ENCODE data around the gene UGT2B15.
"Not testable (repeated sequence)": the region's sequence is repeated elsewhere in the genome, so short reads cannot be mapped to it uniquely, and the experiment has no call there.

UGT2B15 gene

DNA sequence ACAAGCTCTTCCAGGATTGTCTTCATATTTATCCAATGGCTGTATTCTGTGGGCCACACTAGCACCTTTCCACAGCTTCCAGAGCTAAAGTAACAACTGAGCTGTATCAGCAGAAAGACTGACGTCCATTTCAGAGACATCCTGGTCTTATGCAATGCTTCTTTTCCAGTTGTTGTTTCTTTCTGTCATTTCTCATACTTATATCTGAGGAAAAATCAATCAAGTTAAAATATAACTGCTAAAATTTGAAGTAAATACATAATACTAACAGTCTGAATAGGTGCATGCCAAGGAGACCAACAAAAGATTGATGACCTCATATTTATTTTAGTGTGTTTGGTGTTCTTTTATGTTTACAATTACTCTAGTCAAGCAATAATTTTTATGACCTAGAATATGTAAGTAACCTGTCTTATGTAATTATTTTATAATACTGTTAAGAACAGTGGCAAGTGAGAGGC, at the start of gene UGT2B15:
TSS of gene UGT2B15 (minus strand) at position 174 of the 461 bp plus-strand sequence. CDS start at position 140, 34 bp downstream.
- DNase-seq (ENCODE audit: low read depth); H3K4me3 ChIP-seq (ENCODE audit: control insufficient read depth, low read depth, low read length): not testable (repeated sequence)

- TF ChIP-seq, protein P1, sequence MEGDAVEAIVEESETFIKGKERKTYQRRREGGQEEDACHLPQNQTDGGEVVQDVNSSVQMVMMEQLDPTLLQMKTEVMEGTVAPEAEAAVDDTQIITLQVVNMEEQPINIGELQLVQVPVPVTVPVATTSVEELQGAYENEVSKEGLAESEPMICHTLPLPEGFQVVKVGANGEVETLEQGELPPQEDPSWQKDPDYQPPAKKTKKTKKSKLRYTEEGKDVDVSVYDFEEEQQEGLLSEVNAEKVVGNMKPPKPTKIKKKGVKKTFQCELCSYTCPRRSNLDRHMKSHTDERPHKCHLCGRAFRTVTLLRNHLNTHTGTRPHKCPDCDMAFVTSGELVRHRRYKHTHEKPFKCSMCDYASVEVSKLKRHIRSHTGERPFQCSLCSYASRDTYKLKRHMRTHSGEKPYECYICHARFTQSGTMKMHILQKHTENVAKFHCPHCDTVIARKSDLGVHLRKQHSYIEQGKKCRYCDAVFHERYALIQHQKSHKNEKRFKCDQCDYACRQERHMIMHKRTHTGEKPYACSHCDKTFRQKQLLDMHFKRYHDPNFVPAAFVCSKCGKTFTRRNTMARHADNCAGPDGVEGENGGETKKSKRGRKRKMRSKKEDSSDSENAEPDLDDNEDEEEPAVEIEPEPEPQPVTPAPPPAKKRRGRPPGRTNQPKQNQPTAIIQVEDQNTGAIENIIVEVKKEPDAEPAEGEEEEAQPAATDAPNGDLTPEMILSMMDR (IDR thresholded peaks at IDR 0.05; ENCODE audit: control insufficient read depth, insufficient read depth, low read depth, low read length, missing control alignments) = no peak
- no peak overlapping the region for H3K4me3 ChIP-seq (ENCODE audit: control insufficient read depth, low read depth, low read length)
- DNase-seq (ENCODE audit: low read depth) = no peak
Observed at GRCh38 chr4:68719075-68719473, 48.6 kb upstream of the UGT2B15 start.

DNA sequence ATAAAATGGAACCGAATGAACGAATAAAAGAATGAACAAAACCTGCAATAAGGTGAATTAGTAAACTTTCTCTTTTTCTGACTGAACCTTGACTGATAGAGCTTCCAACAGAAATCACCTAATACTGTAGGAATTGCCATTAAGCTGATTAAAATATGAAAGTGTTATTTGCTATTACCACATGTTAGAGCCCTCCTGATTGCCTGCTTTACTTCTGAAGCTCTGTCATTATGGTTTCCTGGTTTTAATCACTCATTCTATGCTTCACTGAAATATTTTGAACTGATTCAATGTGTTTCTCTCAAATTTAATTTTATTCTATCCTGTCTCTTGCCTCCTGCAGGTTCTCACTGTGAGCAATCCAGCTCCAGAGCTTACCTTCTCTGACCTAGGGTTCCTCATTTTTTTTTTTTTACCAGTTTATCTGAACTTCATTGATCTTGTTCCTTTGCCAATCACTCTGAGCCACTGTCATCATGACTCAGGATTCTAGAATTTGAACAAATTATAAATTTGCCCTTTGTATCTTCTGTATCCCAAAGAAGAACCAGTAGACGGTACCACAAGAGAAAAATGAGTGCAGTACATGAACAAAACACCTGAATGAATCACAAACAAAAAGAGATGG, 48.1 kb upstream of the UGT2B15 start:
- TF ChIP-seq, protein P1 (IDR thresholded peaks at IDR 0.05; ENCODE audit: control insufficient read depth, insufficient read depth, low read depth, low read length, missing control alignments) = no peak
- DNase-seq (ENCODE audit: low read depth) = no peak
- no peak overlapping the region for H3K4me3 ChIP-seq (ENCODE audit: control insufficient read depth, low read depth, low read length)

DNA sequence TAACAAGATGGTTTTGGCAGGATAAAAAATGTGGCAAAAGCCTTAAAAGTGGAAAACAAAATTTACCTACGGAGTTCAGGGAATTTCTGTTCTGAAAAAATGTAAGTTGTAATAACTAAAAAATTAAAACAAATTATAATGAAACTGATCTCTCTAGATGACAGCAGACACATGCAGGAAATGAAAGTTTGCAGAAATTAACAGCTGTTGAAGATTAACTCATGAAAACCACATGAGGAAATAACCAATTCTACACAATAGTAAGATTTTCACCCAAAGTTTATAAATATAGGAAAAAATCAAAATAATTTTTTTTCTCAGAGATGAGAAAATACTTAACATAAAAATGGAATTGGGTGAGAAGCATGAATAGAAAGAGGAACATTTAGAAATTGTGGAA, 47.5 kb upstream of the UGT2B15 start:
- H3K4me3 ChIP-seq (ENCODE audit: control insufficient read depth, low read depth, low read length) = no peak overlapping the region
- DNase-seq (ENCODE audit: low read depth) = no peak
- TF ChIP-seq, protein P1 (IDR thresholded peaks at IDR 0.05; ENCODE audit: control insufficient read depth, insufficient read depth, low read depth, low read length, missing control alignments) = no peak

DNA sequence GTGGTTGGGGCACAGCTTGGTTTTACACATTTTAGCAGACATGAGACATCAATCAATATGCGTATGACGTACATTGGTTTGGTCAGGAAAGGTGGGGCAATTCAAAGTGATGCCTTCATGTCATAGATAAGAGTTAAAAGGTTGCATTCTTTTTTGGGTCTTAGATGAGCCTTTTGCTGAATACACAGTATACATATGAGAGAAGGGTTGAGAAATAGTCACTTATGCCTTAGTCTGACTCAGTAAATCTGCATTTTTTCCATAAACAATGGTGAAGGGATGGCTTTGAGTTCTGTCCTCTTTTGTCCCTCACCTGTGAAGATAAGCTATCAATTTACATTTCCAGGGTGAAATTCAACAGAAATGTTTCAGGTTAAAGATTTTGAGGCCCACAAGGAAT, 43.9 kb upstream of the UGT2B15 start:
- TF ChIP-seq, protein P1 (IDR thresholded peaks at IDR 0.05; ENCODE audit: control insufficient read depth, insufficient read depth, low read depth, low read length, missing control alignments) = no peak
- DNase-seq (ENCODE audit: low read depth) = no peak
- H3K4me3 ChIP-seq (ENCODE audit: control insufficient read depth, low read depth, low read length) = no peak overlapping the region

DNA sequence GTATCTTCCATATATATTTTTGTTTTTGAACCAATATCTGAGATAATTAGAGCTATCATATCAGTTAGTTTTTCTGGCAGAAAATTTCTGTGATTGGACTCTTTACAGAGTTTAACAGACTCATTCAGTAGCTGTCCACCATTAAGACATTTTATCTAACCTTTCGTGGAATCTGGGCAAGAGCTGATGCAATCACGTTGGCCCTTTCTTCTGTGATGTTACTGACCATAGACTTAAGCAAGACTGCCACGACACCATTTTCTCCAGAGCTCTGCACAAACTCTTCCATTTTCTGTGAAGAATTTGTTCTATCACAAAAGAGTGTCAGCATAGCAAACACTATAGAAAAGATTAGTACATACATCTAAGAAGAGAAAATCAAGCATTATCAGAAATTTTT, 41.8 kb upstream of the UGT2B15 start:
- DNase-seq (ENCODE audit: low read depth) = no peak
- H3K4me3 ChIP-seq (ENCODE audit: control insufficient read depth, low read depth, low read length) = no peak overlapping the region
- TF ChIP-seq, protein P1 (IDR thresholded peaks at IDR 0.05; ENCODE audit: control insufficient read depth, insufficient read depth, low read depth, low read length, missing control alignments) = no peak

- no peak for DNase-seq (ENCODE audit: low read depth)
- TF ChIP-seq, protein P1 (IDR thresholded peaks at IDR 0.05; ENCODE audit: control insufficient read depth, insufficient read depth, low read depth, low read length, missing control alignments) = no peak
Observed at GRCh38 chr4:68708566-68708965, 38.1 kb upstream of the UGT2B15 start.

GRCh38 chr4:68703168-68703567, 32.7 kb upstream of the UGT2B15 start:
- DNase-seq (ENCODE audit: low read depth); H3K4me3 ChIP-seq (ENCODE audit: control insufficient read depth, low read depth, low read length): not testable (repeated sequence)

More at GRCh38 chr4:68708566-68708965, 38.1 kb upstream of the UGT2B15 start:
- no peak overlapping the region for H3K4me3 ChIP-seq (ENCODE audit: control insufficient read depth, low read depth, low read length)
